ENCODE measurements around the gene PAX9. TPM values are rescaled to one million over a fixed set of nuclear protein-coding genes. Genes with fewer than 3 reads are reported as not detected.
A peak's percentile ranks its signal among the peaks of the same experiment; 100 is the strongest.

PAX9 gene
- not detected for total RNA-seq

GRCh38 chr14:36661506-36662257, at the start of gene PAX9:
PAX9 (plus strand) TSS chr14:36661860; CDS start chr14:36662090, 230 bp downstream.
- FAIRE-seq (no peak), DNase-seq (ENCODE audit: low spot score in 2 of 2) (peak in 1 of 2 donors; percentile 51)

- no peak for FAIRE-seq
- DNase-seq (ENCODE audit: low spot score in 2 of 2), result no peak
These were observed 43.8 kb upstream of the PAX9 start for GRCh38 chr14:36617824-36618223.

- no peak for FAIRE-seq
- DNase-seq (ENCODE audit: low spot score in 2 of 2), result no peak
These were observed 43.0 kb upstream of the PAX9 start for GRCh38 chr14:36618641-36619040.

GRCh38 chr14:36619131-36619530, 42.5 kb upstream of the PAX9 start:
- FAIRE-seq, result no peak
- DNase-seq (ENCODE audit: low spot score in 2 of 2), result no peak

GRCh38 chr14:36619853-36620252, 41.8 kb upstream of the PAX9 start:
- FAIRE-seq (no peak), DNase-seq (ENCODE audit: low spot score in 2 of 2) (no peak)

GRCh38 chr14:36625014-36625413, 36.6 kb upstream of the PAX9 start:
- no peak for FAIRE-seq

GRCh38 chr14:36625436-36625835, 36.2 kb upstream of the PAX9 start:
- FAIRE-seq (no peak), DNase-seq (ENCODE audit: low spot score in 2 of 2) (no peak)

More at GRCh38 chr14:36625014-36625413, 36.6 kb upstream of the PAX9 start:
- no peak for DNase-seq (ENCODE audit: low spot score in 2 of 2)

GRCh38 chr14:36626151-36626550, 35.5 kb upstream of the PAX9 start:
- FAIRE-seq (no peak), DNase-seq (ENCODE audit: low spot score in 2 of 2) (no peak)

GRCh38 chr14:36627981-36628380, 33.7 kb upstream of the PAX9 start:
- FAIRE-seq (no peak), DNase-seq (ENCODE audit: low spot score in 2 of 2) (no peak)

- DNase-seq (ENCODE audit: low spot score in 2 of 2) (no peak), FAIRE-seq (no peak)
These were observed 28.1 kb upstream of the PAX9 start for GRCh38 chr14:36633580-36633979.

- DNase-seq (ENCODE audit: low spot score in 2 of 2) (no peak), FAIRE-seq (no peak)
These were observed 14.8 kb upstream of the PAX9 start for GRCh38 chr14:36646664-36647416.

- FAIRE-seq (no peak), DNase-seq (ENCODE audit: low spot score in 2 of 2) (no peak)
These were observed 14.2 kb upstream of the PAX9 start for GRCh38 chr14:36647417-36647823.

- no peak for DNase-seq (ENCODE audit: low spot score in 2 of 2)
- FAIRE-seq, result no peak
These were observed 13.6 kb upstream of the PAX9 start for GRCh38 chr14:36647824-36648753.

GRCh38 chr14:36649872-36650650, 11.6 kb upstream of the PAX9 start:
- FAIRE-seq, result no peak
- no peak for DNase-seq (ENCODE audit: low spot score in 2 of 2)

GRCh38 chr14:36652542-36653201, 9.0 kb upstream of the PAX9 start:
- FAIRE-seq, result no peak

GRCh38 chr14:36653413-36653812, 8.2 kb upstream of the PAX9 start:
- FAIRE-seq (no peak), DNase-seq (ENCODE audit: low spot score in 2 of 2) (no peak)

More at GRCh38 chr14:36652542-36653201, 9.0 kb upstream of the PAX9 start:
- no peak for DNase-seq (ENCODE audit: low spot score in 2 of 2)

GRCh38 chr14:36653962-36654793, 7.5 kb upstream of the PAX9 start:
- DNase-seq (ENCODE audit: low spot score in 2 of 2), result no peak
- FAIRE-seq, result no peak

- no peak for DNase-seq (ENCODE audit: low spot score in 2 of 2)
- no peak for FAIRE-seq
These were observed 6.8 kb upstream of the PAX9 start for GRCh38 chr14:36654794-36655381.

All from frontal cortex (tissue), 4 donors.